DOHH2 (cell line): ENCODE data around the gene PROB1.
"Not testable (repeated sequence)": the region's sequence is repeated elsewhere in the genome, so short reads cannot be mapped to it uniquely, and the experiment has no call there.

Source experiments
- EZH2phosphoT487 ChIP-seq: fragments of 200-600 bp; sonication (generic); IDR thresholded peaks from 2 replicates; pipeline ENCODE4 v1.6.1; 2017; ENCODE audit warnings: borderline replicate concordance, mild to moderate bottlenecking, antibody characterized with exemption, low read length, moderate library complexity, mixed read lengths
- TF ChIP-seq, protein P1 (sequence below): fragments of 200-600 bp; sonication (generic); IDR thresholded peaks from one replicate; pipeline ENCODE4 v1.5.1; 2014; ENCODE audit warnings: antibody characterized with exemption, mild to moderate bottlenecking, low read depth, low read length; ENCODE audit not compliant: poor library complexity, severe bottlenecking

GRCh38 chr5:139409116-139409515 is 14.2 kb upstream of the PROB1 start:
- TF ChIP-seq, protein P1, sequence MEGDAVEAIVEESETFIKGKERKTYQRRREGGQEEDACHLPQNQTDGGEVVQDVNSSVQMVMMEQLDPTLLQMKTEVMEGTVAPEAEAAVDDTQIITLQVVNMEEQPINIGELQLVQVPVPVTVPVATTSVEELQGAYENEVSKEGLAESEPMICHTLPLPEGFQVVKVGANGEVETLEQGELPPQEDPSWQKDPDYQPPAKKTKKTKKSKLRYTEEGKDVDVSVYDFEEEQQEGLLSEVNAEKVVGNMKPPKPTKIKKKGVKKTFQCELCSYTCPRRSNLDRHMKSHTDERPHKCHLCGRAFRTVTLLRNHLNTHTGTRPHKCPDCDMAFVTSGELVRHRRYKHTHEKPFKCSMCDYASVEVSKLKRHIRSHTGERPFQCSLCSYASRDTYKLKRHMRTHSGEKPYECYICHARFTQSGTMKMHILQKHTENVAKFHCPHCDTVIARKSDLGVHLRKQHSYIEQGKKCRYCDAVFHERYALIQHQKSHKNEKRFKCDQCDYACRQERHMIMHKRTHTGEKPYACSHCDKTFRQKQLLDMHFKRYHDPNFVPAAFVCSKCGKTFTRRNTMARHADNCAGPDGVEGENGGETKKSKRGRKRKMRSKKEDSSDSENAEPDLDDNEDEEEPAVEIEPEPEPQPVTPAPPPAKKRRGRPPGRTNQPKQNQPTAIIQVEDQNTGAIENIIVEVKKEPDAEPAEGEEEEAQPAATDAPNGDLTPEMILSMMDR = not testable (repeated sequence)
- not testable (repeated sequence) for TF ChIP-seq EZH2phosphoT487
